Measurements from ENCODE around the gene RASA1. TPM values are rescaled to one million over a fixed set of nuclear protein-coding genes. Genes with fewer than 3 reads are reported as not detected.

RASA1 gene
- total RNA-seq, 1 experiment from 2014 or later, result 23.9 TPM

DNA sequence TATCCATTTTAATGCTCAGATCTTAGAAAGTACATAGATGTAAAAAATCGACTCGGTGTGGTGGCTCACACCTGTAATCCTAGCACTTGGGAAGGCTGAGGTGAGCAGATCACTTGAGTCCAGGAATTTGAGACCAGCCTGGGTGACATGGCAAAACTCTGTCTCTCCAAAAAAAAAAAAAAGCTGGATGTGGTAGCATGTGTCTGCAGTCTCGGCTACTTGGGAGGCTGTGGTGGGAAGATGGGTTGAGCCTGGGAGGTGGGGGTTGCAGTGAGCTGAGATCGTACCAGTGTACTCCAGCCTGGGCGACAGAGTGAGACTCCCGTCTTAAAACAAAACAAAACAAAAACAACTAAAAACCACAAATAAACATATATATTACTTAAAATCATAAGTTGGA, 61.4 kb downstream of the RASA1 start (continued):
- TF ChIP-seq, protein P1, sequence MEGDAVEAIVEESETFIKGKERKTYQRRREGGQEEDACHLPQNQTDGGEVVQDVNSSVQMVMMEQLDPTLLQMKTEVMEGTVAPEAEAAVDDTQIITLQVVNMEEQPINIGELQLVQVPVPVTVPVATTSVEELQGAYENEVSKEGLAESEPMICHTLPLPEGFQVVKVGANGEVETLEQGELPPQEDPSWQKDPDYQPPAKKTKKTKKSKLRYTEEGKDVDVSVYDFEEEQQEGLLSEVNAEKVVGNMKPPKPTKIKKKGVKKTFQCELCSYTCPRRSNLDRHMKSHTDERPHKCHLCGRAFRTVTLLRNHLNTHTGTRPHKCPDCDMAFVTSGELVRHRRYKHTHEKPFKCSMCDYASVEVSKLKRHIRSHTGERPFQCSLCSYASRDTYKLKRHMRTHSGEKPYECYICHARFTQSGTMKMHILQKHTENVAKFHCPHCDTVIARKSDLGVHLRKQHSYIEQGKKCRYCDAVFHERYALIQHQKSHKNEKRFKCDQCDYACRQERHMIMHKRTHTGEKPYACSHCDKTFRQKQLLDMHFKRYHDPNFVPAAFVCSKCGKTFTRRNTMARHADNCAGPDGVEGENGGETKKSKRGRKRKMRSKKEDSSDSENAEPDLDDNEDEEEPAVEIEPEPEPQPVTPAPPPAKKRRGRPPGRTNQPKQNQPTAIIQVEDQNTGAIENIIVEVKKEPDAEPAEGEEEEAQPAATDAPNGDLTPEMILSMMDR (IDR thresholded peaks at IDR 0.05 in 2 of 3, conservative IDR thresholded peaks at IDR 0.05 in 1 of 3; ENCODE audit: borderline replicate concordance in 1 of 3, insufficient read depth in 1 of 3, low read depth in 2 of 3, low read length in 2 of 3), result no peak
- TF ChIP-seq, protein P2, sequence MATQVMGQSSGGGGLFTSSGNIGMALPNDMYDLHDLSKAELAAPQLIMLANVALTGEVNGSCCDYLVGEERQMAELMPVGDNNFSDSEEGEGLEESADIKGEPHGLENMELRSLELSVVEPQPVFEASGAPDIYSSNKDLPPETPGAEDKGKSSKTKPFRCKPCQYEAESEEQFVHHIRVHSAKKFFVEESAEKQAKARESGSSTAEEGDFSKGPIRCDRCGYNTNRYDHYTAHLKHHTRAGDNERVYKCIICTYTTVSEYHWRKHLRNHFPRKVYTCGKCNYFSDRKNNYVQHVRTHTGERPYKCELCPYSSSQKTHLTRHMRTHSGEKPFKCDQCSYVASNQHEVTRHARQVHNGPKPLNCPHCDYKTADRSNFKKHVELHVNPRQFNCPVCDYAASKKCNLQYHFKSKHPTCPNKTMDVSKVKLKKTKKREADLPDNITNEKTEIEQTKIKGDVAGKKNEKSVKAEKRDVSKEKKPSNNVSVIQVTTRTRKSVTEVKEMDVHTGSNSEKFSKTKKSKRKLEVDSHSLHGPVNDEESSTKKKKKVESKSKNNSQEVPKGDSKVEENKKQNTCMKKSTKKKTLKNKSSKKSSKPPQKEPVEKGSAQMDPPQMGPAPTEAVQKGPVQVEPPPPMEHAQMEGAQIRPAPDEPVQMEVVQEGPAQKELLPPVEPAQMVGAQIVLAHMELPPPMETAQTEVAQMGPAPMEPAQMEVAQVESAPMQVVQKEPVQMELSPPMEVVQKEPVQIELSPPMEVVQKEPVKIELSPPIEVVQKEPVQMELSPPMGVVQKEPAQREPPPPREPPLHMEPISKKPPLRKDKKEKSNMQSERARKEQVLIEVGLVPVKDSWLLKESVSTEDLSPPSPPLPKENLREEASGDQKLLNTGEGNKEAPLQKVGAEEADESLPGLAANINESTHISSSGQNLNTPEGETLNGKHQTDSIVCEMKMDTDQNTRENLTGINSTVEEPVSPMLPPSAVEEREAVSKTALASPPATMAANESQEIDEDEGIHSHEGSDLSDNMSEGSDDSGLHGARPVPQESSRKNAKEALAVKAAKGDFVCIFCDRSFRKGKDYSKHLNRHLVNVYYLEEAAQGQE (IDR thresholded peaks at IDR 0.05; ENCODE audit: low read depth), result no peak
- no peak for TF ChIP-seq EZH2 (IDR thresholded peaks at IDR 0.05)

DNA sequence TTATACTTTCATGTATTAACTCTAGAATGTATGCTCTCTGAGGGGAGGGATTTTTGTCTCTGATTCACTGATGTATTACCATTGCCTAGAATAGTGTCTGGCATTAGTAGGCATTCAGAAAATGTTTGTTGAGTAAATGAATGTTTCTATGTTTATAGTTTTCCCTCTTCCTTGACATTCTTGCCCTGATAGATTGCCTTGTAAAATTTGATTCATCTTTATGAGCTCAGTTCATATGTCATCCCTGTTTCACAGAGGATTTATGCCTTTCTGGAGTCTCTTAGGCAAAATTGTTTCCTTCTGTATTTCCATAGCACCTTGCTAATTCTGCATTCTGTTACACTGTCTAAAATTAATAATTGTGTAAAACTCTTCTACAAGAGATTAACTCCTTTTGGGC, 72.3 kb downstream of the RASA1 start:
- CTCF ChIA-PET, result no interaction called here
- Histone ChIP-seq H3K4me3 (replicated peaks in 1 of 2; ENCODE audit: low read depth in 1 of 2, low read length in 2 of 2) (no peak overlapping the region), H3K27me3 (ENCODE audit: insufficient read depth, low read length) (no peaks in the 10 kb centered on the region), H3K9ac (ENCODE audit: low read length) (no peak overlapping the region), H3K27ac (ENCODE audit: low read depth, low read length) (no peak overlapping the region), H2AFZ (ENCODE audit: low read depth, low read length, poor library complexity, severe bottlenecking) (no peak overlapping the region), H3K4me2 (ENCODE audit: low read length) (no peak overlapping the region), H3K9me2 (ENCODE audit: insufficient read depth) (no peaks in the 10 kb centered on the region), H3K9me3 (ENCODE audit: control insufficient read depth in 1 of 2, insufficient read depth in 1 of 2, low read depth in 1 of 2, low read length in 2 of 2) (no peaks in the 10 kb centered on the region), H3K4me1 (ENCODE audit: control insufficient read depth in 1 of 2, insufficient read depth in 2 of 2, low read length in 2 of 2) (no peaks in the 10 kb centered on the region), H3K79me2 (ENCODE audit: insufficient read depth, low read length) (no peaks in the 10 kb centered on the region), H3K36me3 (ENCODE audit: control insufficient read depth in 1 of 2, insufficient read depth in 2 of 2, low read length in 2 of 2) (peaks cover 4 to 13% of the 10 kb centered on the region in 2 experiments; a peak in 3 of 4 replicates), H4K20me1 (ENCODE audit: insufficient read depth) (no peaks in the 10 kb centered on the region)
- POLR2A ChIA-PET, result no interaction called here
- no peak for TF ChIP-seq JUND (IDR thresholded peaks at IDR 0.05)
- no peak for TF ChIP-seq YY1 (IDR thresholded peaks at IDR 0.05; ENCODE audit: extremely low read depth, insufficient replicate concordance, low read depth, low read length)
- no peak for TF ChIP-seq FOSL1 (IDR thresholded peaks at IDR 0.05; ENCODE audit: low read depth)
- TF ChIP-seq SRF (IDR thresholded peaks at IDR 0.05; ENCODE audit: low read depth), result no peak
- TF ChIP-seq EZH2phosphoT487 (IDR thresholded peaks at IDR 0.05; ENCODE audit: borderline replicate concordance), result no peak
- TF ChIP-seq CEBPB (IDR thresholded peaks at IDR 0.05; ENCODE audit: low read depth), result no peak
- TF ChIP-seq, protein P2 (IDR thresholded peaks at IDR 0.05; ENCODE audit: low read depth), result no peak
- ATAC-seq, result no peak
- BruUV-seq (replicated peaks), result no TSS peak
- RAD21 ChIA-PET (ENCODE audit: low non-redundant PET in 1 of 2, low total read pairs in 2 of 2, uncharacterized antibody in 2 of 2, unreplicated experiment in 2 of 2), result no interaction called here
- DNase-seq (ENCODE audit: low read depth, low spot score), result no peak
- intact Hi-C loops (cut with micrococcal nuclease), result no loop called here

Data from HCT116 (cell line).